GM12878 (cell line): ENCODE results near the gene SNPH.

Source experiments
- CHD1 ChIP-seq: IDR thresholded peaks from 2 replicates; pipeline ENCODE4 v1.6.1; 2012; ENCODE audit warnings: low read depth, low read length, improper control_type of control experiment
- EP300 ChIP-seq, 2 experiments: fragments of 150-350 bp in 1 of 2; IDR thresholded peaks; 2 replicates each; pipeline ENCODE4 v1.6.1; 2011 to 2012; ENCODE audit warnings: low read depth in 2 of 2, low read length in 2 of 2, borderline replicate concordance in 1 of 2, improper control_type of control experiment in 1 of 2, inconsistent platforms in 1 of 2; ENCODE audit not compliant: control insufficient read depth in 1 of 2
- NBN ChIP-seq: fragments of 450-650 bp; IDR thresholded peaks from 2 replicates; pipeline ENCODE4 v1.6.1; 2016
- SMAD1 ChIP-seq: fragments of 450-650 bp; IDR thresholded peaks from 2 replicates; pipeline ENCODE4 v1.6.1; 2018; ENCODE audit warnings: mild to moderate bottlenecking, low read depth; ENCODE audit not compliant: partially characterized antibody
- TF ChIP-seq, protein P1 (sequence below): IDR thresholded peaks from 2 replicates; pipeline ENCODE4 v1.6.1; 2012; ENCODE audit warnings: mild to moderate bottlenecking, low read depth, low read length
- TF ChIP-seq, protein P2 (sequence below), 3 experiments: IDR thresholded peaks in 2 of 3; conservative IDR thresholded peaks in 1 of 3; 2 replicates each; pipeline ENCODE4 v1.5.1; 2011; ENCODE audit warnings: low read depth in 3 of 3, low read length in 3 of 3, mild to moderate bottlenecking in 3 of 3, control low read depth in 2 of 3, moderate library complexity in 2 of 3, inconsistent platforms in 1 of 3, mixed read lengths in 1 of 3; ENCODE audit not compliant: control insufficient read depth in 2 of 3, insufficient read depth in 1 of 3; ENCODE audit errors: extremely low read depth in 1 of 3

DNA sequence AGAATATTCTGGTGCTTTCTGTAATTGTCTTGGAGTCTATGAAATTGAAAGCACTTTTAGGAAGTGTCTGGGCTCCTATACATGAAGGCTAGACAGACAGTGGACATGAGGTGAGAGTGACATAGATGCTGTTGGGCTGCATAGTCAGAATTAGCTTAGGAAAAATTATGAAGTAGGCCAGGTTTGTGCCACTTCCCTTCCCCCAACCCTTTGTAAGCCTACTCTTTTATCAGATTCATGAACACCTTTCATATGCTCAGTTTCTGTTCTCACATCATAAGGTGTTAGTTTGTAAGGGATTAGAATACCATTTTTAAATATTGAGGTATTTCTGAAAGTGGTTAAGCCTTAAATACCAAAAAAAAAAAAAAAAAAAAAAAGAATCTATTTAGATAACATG lies 18.4 kb upstream of the SNPH start:
- TF ChIP-seq SMAD1, result no peak
- TF ChIP-seq, protein P1, sequence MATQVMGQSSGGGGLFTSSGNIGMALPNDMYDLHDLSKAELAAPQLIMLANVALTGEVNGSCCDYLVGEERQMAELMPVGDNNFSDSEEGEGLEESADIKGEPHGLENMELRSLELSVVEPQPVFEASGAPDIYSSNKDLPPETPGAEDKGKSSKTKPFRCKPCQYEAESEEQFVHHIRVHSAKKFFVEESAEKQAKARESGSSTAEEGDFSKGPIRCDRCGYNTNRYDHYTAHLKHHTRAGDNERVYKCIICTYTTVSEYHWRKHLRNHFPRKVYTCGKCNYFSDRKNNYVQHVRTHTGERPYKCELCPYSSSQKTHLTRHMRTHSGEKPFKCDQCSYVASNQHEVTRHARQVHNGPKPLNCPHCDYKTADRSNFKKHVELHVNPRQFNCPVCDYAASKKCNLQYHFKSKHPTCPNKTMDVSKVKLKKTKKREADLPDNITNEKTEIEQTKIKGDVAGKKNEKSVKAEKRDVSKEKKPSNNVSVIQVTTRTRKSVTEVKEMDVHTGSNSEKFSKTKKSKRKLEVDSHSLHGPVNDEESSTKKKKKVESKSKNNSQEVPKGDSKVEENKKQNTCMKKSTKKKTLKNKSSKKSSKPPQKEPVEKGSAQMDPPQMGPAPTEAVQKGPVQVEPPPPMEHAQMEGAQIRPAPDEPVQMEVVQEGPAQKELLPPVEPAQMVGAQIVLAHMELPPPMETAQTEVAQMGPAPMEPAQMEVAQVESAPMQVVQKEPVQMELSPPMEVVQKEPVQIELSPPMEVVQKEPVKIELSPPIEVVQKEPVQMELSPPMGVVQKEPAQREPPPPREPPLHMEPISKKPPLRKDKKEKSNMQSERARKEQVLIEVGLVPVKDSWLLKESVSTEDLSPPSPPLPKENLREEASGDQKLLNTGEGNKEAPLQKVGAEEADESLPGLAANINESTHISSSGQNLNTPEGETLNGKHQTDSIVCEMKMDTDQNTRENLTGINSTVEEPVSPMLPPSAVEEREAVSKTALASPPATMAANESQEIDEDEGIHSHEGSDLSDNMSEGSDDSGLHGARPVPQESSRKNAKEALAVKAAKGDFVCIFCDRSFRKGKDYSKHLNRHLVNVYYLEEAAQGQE, result no peak
- TF ChIP-seq, protein P2, sequence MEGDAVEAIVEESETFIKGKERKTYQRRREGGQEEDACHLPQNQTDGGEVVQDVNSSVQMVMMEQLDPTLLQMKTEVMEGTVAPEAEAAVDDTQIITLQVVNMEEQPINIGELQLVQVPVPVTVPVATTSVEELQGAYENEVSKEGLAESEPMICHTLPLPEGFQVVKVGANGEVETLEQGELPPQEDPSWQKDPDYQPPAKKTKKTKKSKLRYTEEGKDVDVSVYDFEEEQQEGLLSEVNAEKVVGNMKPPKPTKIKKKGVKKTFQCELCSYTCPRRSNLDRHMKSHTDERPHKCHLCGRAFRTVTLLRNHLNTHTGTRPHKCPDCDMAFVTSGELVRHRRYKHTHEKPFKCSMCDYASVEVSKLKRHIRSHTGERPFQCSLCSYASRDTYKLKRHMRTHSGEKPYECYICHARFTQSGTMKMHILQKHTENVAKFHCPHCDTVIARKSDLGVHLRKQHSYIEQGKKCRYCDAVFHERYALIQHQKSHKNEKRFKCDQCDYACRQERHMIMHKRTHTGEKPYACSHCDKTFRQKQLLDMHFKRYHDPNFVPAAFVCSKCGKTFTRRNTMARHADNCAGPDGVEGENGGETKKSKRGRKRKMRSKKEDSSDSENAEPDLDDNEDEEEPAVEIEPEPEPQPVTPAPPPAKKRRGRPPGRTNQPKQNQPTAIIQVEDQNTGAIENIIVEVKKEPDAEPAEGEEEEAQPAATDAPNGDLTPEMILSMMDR (IDR thresholded peaks at IDR 0.05 in 2 of 3, conservative IDR thresholded peaks at IDR 0.05 in 1 of 3; ENCODE audit: control insufficient read depth in 2 of 3, extremely low read depth in 1 of 3, insufficient read depth in 1 of 3, low read depth in 3 of 3, low read length in 3 of 3), result no peak
- TF ChIP-seq NBN, result no peak
- no peak for TF ChIP-seq EP300 (IDR thresholded peaks at IDR 0.05; ENCODE audit: borderline replicate concordance in 1 of 2, control insufficient read depth in 1 of 2, low read depth in 2 of 2, low read length in 2 of 2)
- TF ChIP-seq CHD1, result no peak
